Muscle layer of duodenum (tissue), 2 donors: ENCODE results near the gene BEND7.
"Not testable (repeated sequence)": the region's sequence is repeated elsewhere in the genome, so short reads cannot be mapped to it uniquely, and the experiment has no call there.

Experiments used
- H3K27ac ChIP-seq: one replicate; pipeline ENCODE4 v1.7.0; 2013; ENCODE audit warnings: mild to moderate bottlenecking, low read length
- H3K27me3 ChIP-seq: one replicate; pipeline ENCODE4 v1.7.0; 2013; ENCODE audit warnings: low read depth, mild to moderate bottlenecking, control low read depth, low read length
- H3K36me3 ChIP-seq, 2 donors: one replicate each; pipeline ENCODE4 v1.7.0; 2013; ENCODE audit warnings: low read length in 2 of 2, control low read depth in 1 of 2, mild to moderate bottlenecking in 1 of 2; ENCODE audit not compliant: insufficient read depth in 2 of 2, control insufficient read depth in 1 of 2
- H3K4me1 ChIP-seq, 2 donors: one replicate each; pipeline ENCODE4 v1.7.0; 2013; ENCODE audit warnings: low read length in 2 of 2, mild to moderate bottlenecking in 2 of 2, control low read depth in 1 of 2, moderate library complexity in 1 of 2; ENCODE audit not compliant: insufficient read depth in 2 of 2, control insufficient read depth in 1 of 2
- H3K4me3 ChIP-seq, 2 donors: one replicate each; pipeline ENCODE4 v1.7.0; 2013; ENCODE audit warnings: low read length in 2 of 2, low read depth in 1 of 2, mild to moderate bottlenecking in 1 of 2
- H3K9me3 ChIP-seq, 2 donors: one replicate each; pipeline ENCODE4 v1.7.0; 2013; ENCODE audit warnings: low read length in 2 of 2, control low read depth in 1 of 2, mild to moderate bottlenecking in 1 of 2; ENCODE audit not compliant: control insufficient read depth in 1 of 2
- donor health status: healthy.

The BEND7 gene

GRCh38 chr10:13445656-13446400, 83.0 kb downstream of the BEND7 start:
- peaks cover 0 to under 1% of the 10 kb centered on the region in 2 donors for H3K4me1 ChIP-seq
- H3K4me3 ChIP-seq = no peak overlapping the region
- peaks cover 0 to 38% of the 10 kb centered on the region in 2 donors for H3K36me3 ChIP-seq
- no peaks in the 10 kb centered on the region for H3K9me3 ChIP-seq
- H3K27me3 ChIP-seq = no peaks in the 10 kb centered on the region
- H3K27ac ChIP-seq = no peak overlapping the region

- Histone ChIP-seq H3K36me3 (peaks cover 0 to 20% of the 10 kb centered on the region in 2 donors), H3K27me3 (peaks cover 12% of the 10 kb centered on the region), H3K4me3 (no peak overlapping the region), H3K27ac (no peak overlapping the region), H3K4me1 (peaks cover 0 to 14% of the 10 kb centered on the region in 2 donors), H3K9me3 (no peaks in the 10 kb centered on the region)
Observed at GRCh38 chr10:13441476-13441875, 87.3 kb downstream of the BEND7 start.

- Histone ChIP-seq H3K36me3 (peaks cover 0 to 9% of the 10 kb centered on the region in 2 donors), H3K27ac (no peak overlapping the region), H3K4me1 (peaks cover 0 to 14% of the 10 kb centered on the region in 2 donors), H3K9me3 (no peaks in the 10 kb centered on the region), H3K4me3 (peak overlapping the region; percentile 59 to 60), H3K27me3 (peaks cover 12% of the 10 kb centered on the region)
Observed at GRCh38 chr10:13440185-13441061, 88.4 kb downstream of the BEND7 start.

DNA sequence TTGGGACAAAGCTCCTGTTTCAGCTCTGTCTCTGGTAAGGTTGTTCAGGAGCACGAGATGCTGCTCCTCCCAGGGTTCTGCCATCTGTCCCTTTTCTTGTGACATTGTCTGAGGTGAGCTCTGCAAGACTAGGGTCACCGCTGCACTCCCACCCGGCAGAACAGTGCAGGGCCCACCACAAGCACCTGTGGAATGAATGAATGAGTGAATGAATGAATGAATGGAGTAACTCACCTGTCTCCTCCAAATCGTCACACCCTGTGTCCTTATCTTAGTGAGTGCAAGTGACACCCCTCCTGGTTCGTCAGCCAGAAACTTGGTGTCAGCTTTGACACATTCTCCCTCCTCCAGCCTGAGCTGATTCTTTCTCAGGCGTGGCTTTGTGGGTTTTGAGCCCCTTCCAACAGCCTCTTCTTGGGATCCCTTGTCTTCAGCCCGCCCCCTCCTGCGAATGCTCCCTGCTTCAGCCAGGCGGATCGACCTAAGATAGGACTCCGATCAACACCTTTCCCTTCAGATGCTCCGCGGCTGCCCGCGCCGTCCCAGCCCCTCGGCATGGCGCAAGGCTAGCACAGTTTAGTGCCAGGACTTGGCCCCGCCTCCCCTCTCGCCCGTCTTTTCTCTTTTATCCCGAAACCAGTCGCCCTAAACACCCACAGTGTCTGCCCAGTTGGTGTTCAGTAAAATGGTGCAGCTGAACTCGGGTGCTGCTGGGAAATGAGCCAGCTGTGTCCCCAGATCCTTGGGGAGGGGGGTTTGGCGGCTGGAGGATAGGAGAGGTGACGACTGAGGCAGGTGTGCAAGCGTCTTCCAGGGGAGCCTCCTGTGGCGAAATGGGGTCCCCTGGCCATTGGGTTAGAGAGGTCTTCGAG, 89.3 kb downstream of the BEND7 start:
- H3K27ac ChIP-seq = no peak overlapping the region
- peak overlapping the region; percentile 59 to 60 for H3K4me3 ChIP-seq
- H3K27me3 ChIP-seq = peaks cover 12% of the 10 kb centered on the region
- H3K36me3 ChIP-seq = peaks cover 0 to 5% of the 10 kb centered on the region in 2 donors
- peaks cover 0 to 14% of the 10 kb centered on the region in 2 donors for H3K4me1 ChIP-seq
- H3K9me3 ChIP-seq = no peaks in the 10 kb centered on the region

DNA sequence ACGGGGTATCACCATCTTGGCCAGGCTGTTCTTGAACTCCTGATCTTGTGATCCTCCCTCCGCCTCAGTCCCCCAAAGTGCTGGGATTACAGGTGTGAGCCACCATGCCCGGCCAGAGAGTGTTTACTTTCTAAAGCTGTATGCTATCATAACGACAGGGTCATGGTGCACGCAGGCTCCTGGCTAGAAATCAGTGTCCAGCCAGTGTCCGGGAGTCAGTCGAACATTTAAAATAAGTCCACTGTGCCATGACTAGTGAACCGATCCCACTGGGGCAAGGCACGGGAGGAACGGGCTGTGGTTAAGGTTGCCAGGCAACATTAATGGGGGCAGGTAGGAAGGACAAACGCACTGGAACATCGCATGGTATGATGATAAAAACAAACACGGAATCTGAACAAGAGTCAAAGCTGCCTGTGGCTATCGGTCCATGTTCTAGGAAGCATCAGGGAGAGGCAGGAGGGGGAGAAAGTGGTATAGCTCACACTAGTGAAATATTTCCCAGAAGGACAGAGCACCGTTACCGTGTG, 91.7 kb downstream of the BEND7 start:
- Histone ChIP-seq H3K27ac (no peak overlapping the region), H3K36me3 (no peaks in the 10 kb centered on the region), H3K27me3 (peaks cover 12% of the 10 kb centered on the region), H3K4me3 (no peak overlapping the region), H3K4me1 (peaks cover 0 to 14% of the 10 kb centered on the region in 2 donors), H3K9me3 (no peaks in the 10 kb centered on the region)

GRCh38 chr10:13427943-13428342, 100.9 kb downstream of the BEND7 start:
- not testable (repeated sequence) for H3K4me1 ChIP-seq, H3K27me3 ChIP-seq

DNA sequence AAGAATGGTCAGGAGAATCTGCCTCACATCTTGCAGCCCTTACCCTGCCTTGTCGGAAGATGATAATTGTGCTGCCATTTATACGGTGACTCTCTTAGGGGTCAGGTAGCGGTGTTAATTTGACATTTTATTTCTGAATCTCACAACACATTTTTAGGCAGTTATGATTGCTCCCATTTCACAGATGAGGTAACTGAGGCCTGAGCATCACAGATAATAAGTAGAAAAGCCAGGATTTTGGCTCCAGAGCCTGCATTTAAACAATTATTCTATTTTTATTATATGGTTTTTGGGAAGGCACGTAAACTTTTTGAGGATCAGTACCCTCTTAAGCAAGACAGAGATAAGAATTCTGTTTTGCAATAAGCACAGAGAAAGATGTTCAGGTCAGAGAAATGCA, 103.4 kb downstream of the BEND7 start:
- H3K9me3 ChIP-seq = peaks cover 0 to 10% of the 10 kb centered on the region in 2 donors
- H3K27ac ChIP-seq = no peak overlapping the region
- H3K27me3 ChIP-seq = no peaks in the 10 kb centered on the region
- H3K4me1 ChIP-seq = no peaks in the 10 kb centered on the region
- H3K4me3 ChIP-seq = no peak overlapping the region
- no peaks in the 10 kb centered on the region for H3K36me3 ChIP-seq

More at GRCh38 chr10:13427943-13428342, 100.9 kb downstream of the BEND7 start:
- H3K9me3 ChIP-seq, H3K36me3 ChIP-seq, H3K4me3 ChIP-seq, H3K27ac ChIP-seq: not testable (repeated sequence)

DNA sequence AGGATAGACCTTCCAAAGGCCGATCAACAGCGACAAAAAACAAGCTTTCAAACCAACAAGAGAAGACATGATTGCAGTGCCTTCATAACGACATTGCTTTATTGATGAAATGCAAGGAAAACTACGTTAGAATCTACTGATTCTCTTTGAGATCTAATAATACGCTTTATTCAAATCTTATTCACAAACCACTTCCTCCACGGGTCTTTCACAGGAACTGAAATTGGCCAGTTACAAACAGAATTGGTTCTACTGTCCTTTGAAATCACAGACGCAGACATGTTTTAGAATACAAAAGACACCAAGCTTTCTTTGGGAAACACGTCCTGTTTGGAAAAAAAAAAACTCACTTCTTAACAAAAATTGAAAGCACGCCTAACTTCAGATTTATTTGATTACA, 106.0 kb downstream of the BEND7 start:
- no peak overlapping the region for H3K27ac ChIP-seq
- no peaks in the 10 kb centered on the region for H3K36me3 ChIP-seq
- H3K9me3 ChIP-seq = peaks cover 0 to 8% of the 10 kb centered on the region in 2 donors
- H3K4me3 ChIP-seq = no peak overlapping the region
- H3K27me3 ChIP-seq = no peaks in the 10 kb centered on the region
- H3K4me1 ChIP-seq = no peaks in the 10 kb centered on the region

DNA sequence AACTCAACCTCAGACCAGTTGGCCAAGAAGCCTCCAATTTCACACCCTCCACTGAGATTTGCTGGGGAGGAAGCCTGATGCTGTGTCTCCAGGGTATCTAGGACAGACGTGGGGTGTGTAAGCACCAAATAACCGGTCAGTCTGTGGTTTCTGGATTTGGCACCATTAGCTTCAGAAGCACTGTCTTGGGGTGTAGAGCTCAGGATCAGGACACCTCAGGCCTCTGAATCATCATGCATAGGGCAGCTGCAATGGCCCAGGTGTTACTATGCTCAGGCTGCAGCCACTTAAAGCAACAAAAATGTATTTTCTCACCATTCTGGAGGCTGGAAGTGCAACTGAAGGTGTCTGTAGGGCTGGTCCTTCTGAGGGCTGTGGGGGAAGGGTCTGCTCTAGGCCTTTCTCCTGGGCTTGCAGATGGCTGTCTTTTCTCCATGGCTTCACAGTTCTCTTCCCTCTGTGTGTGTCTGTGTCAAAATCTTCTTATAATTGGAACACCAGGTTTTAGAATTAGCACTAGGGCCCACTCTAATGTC, 107.4 kb downstream of the BEND7 start:
- H3K27ac ChIP-seq = no peak overlapping the region
- H3K4me1 ChIP-seq = no peaks in the 10 kb centered on the region
- H3K27me3 ChIP-seq = no peaks in the 10 kb centered on the region
- no peak overlapping the region for H3K4me3 ChIP-seq
- H3K9me3 ChIP-seq = peaks cover 0 to 6% of the 10 kb centered on the region in 2 donors
- no peaks in the 10 kb centered on the region for H3K36me3 ChIP-seq

- Histone ChIP-seq H3K4me1 (no peaks in the 10 kb centered on the region), H3K4me3 (no peak overlapping the region), H3K27ac (no peak overlapping the region), H3K27me3 (no peaks in the 10 kb centered on the region), H3K36me3 (no peaks in the 10 kb centered on the region), H3K9me3 (peaks cover 0 to 6% of the 10 kb centered on the region in 2 donors)
Observed at GRCh38 chr10:13420532-13421307, 108.1 kb downstream of the BEND7 start.
